Stimulated activated CD8-positive, alpha-beta memory T cell treated with anti-CD3 and anti-CD28 coated beads, Interleukin-7, amount 100 ng/mL, for 4 hours (primary cell): ENCODE data around the gene PDIA6.
"Not testable (repeated sequence)": the region's sequence is repeated elsewhere in the genome, so short reads cannot be mapped to it uniquely, and the experiment has no call there.

ENCODE experiments used
- DNase-seq, 2 donors: peaks; one replicate each; pipeline ENCODE4 v3.0.0-alpha.2; 2020; ENCODE audit warnings: low read depth in 2 of 2

PDIA6 gene

DNA sequence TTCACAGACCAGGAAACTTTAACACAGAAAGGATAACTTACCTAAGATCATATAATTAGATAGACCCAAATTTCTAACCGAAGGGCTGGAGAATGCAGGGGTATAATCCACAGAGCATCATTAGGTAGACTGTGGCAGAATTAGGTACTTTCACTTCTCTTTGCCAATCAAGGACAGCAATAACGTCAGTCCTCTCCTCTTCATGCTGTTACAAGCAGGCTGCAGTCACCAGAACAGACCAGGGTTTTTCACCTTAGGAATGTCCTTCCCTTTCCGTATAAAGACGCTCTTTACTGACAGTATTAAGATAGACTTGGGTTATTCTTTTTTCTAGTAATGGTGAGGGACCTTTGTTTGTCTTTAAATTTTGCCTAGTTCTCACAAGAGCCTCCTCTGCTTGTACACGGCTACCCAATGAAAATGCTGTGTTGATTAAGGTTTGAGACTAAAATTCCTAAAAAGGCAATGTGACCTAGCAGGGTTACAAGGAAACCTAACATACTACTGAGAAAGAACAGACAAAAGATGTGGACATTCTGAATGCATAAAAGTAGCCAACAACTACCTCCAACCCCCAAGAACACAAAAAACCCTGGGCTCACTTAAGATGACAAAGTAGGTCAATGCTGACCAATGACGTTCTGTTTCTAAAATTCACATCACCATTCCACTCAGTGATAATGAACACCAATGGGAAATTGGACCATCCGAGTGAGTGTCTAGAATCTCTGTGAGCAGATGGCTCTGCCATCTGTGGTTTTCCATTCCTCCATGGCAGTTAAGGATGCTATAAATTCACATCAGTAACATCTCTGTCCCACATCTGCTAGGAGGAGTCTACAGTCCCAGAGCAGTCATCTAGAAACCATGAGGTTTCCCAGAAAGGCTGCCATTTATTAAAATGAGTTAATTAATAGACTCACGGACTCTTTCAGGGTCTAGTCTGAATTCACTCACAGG, 2.1 kb downstream of the PDIA6 start:
- DNase-seq: no peak

DNA sequence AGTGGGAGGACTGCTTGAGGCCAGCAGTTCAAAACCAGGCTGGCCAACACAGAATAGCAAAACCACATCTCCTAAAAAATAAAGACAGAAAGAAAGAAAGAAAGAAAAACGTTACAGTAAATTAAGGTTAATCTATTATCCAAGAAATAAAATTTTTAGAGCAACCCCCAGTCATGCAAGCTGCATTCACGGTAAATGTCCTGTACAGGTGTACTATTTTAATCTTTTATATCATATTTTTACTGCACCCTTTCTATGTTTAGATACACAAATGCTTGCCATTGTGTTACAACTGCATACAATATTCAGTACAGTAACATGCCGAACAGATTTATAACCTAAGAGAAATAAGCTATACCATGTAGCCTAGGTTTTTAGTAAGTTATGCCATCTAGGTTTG, 6.0 kb downstream of the PDIA6 start:
- no peak for DNase-seq

DNA sequence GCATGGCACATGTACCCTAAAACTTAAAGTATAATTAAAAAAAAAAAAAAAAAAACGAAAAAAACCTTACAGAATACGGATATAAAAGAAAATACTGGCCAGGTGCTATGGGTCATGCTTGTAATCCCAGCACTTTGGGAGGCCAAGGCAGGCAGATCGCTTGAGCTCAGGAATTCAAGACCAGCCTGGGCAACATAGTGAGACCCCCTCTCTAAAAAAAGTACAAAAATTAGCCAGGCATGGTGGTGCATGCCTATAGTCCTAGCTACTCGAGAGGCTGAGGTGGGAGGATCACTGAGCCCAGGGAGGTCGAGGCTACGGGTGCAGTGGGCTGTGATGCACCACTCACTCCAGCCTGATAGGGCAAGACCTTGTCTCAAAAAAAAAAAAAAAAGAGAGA, 6.6 kb downstream of the PDIA6 start:
- DNase-seq: not testable (repeated sequence)

DNA sequence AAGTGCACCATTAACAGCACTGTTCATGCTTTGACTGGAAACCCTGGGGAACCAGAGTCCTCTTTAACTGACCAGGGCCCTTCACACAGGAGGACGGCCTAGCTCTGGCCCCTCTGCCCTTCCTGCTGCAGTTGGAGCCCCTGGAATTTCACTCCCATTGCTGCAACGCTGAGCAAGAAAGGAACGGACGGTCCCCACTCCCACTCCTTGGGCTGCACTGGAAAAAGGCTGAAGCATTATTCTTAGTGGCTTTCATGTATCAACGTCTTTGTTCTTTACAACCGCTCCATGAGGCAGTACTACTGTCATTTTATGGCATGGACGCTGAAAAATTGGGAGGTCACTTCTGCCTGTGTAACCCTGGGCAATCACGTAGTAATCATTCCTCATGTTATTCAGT, 9.9 kb downstream of the PDIA6 start:
- no peak for DNase-seq

DNA sequence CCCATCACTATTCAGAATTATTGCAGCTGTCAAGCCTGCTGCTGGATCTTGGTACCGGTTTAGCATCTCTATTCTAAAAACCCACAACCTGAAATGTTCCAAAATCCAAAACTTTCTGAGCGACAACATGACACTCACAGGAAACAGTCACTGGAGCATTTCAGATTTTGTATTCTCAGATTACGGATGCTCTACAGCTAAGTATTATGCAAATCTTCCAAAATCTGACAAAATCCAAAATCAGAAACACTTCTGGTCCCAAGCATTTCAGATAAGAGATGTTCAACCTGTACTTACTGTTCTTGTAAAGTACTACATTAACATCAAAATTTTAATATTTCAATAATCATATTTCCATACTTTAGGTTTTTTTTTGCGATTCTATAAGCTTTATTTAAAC, 12.4 kb downstream of the PDIA6 start:
- DNase-seq: no peak

DNA sequence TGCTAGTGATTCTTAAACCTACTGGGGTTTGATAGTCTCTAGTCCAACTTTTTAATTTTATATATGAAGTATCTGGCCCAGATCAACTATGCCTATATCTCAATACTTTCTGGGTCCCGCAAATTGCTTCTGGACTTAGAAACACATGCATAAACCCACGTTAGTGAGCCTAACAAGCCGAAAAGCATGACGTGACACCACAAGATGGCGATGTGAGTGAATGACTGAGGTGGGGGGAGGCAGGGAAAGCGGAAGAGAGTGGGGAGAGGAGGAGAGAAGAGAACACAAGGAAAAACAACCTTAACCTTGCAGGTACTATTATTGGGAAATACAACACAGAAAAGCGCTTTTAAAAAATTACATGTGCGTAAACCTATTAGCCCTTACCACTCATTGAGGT, 13.8 kb downstream of the PDIA6 start:
- no peak for DNase-seq

DNA sequence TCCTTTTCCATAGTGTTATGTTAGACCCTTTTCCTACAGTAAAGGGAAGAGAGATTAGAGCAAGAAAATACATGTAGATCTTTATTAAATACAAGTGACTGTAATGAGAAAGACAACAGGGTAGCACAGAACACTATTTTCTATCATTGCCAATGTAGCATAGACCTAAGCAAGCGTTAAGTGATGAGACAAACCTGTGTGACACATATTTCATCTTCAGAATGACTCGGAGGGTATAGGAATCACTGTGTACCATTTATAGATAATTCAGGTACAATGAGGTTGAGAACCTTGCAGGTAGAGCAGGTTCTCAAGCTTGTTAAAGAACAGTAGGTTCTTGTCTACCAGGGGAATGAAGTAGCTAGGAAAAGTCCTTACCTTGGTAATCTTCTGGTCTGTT, 15.9 kb downstream of the PDIA6 start:
- no peak for DNase-seq

DNA sequence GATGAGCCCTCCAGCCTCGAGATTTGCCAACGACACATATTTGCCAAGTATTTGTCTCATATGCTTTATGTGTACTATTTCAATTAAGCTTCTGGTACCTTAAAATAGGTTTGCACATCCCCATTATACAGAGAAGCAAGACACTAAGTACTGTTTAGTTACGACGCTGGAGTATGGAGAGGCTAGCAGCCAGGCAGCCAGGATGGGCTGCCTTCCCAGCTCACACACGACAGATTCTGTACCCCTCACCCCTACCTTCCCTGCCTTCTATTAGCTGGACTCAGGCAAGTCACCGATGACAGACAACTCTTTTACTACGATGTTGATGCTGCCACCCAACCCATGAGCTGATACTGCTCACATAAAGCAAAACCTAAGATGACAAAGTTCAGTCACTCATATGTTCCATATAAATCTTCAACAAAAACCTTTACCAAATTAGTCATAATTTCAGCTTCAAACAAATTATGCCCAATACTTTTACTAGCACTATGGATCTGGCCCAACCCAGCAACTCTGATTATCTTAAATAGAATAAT, 17.0 kb downstream of the PDIA6 start:
- DNase-seq: no peak

DNA sequence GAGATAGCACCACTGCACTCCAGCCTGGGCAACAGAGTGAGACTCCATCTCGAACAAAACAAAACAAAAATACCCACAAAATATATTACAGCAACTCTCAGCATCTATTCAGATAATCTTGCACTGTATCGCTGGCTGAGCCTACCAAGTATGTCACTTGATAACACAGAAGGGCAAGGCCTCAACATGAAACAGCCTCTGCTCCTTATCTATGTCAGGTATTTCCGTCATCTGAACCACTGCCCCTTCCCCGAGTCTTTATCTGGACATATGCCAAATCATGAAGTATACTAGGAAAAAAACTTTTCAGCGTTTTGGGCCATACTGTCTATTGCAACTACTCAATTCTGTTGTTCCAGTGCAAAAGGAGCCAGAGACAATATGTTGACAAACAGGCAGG, 17.7 kb downstream of the PDIA6 start:
- no peak for DNase-seq

DNA sequence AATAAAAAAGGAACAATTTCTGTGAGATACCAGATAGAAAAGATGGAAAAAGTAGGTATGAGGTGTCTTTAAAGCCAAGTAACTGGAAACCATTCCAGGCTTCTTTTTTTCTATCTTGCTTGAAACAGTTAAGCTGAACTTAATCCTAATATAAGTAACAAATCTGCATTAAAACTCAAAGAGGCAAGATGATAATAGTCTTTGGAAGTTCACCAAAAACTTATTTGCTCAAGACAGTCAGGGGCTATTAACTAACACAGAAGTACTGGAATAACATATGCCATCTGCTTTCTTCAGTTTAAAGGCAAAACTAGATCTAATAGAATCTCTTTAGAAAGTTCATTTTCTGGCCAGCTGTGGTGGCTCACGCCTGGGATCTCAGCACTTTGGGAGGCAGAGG, 18.8 kb downstream of the PDIA6 start:
- DNase-seq: no peak

DNA sequence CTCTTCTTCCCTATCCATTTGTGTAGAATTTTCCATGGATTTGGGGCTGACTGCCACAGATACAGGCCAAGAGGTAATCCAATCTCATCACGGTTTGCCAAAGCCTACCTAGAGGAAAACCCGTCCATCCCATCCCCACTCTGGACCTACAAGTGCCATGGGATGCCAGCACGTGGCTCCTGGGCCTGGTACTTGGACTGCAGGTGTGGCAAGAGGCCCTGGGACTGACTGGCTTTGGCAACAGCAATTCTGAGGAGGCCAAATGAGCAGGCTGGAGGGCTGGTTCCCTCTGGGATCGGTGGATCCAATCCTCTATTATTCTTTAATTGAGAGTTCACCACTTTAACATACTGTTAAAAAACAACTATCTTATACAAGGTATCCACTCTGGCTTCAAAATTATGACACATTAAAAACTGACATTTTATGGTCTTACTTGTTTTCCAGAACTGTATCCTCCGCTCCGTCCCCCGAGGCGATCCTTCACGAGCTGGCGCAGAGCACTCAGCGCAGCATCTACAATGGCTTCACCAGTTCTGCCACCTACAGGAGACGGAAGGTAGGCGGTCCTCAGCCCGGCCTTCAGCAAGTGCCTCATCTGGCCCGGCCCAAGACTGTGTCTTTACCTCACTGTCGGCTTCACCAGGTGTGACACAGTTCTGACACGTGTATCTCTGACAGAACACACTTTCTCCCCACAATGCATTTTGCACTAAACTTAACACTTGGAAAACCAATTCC, 19.8 kb downstream of the PDIA6 start:
- no peak for DNase-seq

DNA sequence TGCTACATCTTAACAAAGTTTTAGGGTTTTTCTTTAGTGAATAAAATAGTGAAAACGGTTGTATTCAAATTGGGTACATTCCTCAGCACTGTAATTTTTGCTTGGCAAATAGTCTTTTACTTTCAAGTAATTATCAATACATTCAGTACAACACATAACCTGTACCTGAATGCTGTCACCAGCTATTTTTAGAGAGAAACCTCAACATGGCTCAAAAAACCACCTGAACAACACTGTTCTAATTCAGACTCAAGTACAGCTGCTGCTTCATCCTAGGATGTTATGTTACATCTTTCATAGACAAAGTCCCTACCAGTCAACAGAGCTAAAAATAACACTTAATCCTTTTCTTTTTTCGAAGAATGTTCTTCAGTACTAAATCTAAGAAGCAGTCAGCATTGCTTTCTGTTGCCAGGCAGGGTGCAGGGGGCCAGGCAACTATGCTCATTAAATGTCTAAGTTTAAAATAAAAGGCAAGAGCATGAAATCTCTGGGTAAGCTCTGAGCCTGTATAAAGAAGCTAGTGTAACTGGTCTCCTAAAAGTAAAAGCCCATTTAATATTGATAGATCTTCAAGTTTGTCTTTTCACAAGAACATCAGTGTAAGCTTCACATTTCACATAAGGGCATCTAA, 20.5 kb downstream of the PDIA6 start:
- no peak for DNase-seq

DNA sequence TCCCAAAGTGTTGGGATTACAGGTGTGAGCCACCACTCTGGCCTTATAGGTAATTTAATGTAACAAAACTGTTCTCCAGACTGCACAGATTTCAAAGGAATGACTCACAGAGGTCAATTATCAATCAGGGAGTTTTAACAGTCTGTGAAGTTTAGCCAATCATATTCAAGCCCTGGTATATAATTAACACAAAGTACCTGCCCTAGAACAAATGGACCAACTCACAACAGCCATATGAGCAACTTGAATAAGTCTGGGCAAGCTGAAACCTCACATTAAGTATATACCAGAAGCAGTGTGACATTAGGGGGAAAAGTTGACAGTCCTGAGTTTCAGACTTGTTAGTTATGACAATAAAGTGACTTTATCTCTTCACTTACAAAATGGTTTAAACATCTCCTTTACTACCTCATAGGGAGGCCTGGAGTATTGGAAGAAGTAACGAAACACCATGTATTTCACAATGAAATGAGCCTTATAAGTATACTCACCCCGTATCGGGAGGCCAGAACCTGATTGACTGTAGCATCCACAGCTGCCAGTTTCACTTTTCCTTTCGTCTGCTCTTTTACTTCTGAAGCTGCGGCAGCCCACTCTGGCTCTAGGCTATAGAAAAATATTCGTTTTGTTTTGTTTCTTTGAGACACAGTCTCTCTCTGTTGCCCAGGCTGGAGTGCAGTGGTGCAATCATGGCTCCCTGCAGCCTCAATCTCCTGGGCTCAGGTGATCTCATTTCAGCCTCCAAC, 22.2 kb downstream of the PDIA6 start:
- DNase-seq: no peak

DNA sequence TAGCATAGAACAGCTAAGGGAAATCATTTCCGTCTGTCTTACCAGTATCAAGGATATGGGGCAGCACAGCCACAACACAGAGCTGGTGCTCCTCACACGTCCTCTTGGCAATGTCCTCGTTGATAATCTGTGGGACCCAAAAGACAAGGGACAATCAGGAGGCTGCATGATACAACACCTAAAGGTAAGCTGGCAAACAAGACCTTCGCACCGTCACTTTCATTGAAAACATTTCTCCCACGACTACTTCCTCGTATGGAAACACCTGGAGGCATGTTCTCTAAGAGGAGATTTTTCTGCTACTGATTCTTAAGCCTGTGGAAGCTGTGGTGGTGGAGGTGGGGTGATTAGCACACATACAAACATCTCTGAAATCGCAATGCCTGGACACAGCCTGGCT, 23.7 kb downstream of the PDIA6 start:
- no peak for DNase-seq

DNA sequence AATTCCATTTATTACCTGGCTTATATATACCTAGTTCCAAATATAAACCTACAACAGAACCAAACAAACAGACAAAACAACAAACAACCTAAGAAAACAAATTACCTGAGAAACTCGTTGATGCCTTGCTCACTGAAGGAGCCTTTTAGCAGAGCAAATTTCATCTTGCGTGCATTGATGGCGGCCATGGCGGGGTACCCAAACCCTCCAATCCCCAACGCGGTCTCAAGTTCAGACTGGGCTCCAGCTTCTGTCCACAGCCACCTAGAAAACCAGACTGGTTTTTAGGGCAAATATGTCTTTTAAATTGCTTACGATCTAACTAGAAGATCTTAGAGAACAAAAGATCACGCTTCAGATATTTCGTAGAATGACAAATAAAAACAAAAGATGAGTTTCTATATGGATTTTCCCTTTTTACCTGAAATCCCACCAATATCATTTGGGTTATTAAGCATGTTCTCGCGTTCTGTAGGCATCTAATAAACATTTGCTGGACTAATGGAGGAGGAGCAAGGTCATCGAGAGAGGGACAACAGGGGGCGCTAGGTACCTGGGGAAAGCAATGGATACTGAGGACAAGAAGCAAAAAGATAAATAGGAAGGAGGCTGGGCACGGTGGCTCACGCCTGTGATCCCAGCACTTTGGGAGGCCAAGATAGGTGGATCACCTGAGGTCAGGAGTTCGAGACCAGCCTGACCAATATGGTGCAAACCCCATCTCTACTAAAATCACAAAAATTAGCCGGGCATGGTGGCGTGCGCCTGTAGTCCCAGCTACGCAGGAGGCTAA, 25.2 kb downstream of the PDIA6 start:
- no peak for DNase-seq

DNA sequence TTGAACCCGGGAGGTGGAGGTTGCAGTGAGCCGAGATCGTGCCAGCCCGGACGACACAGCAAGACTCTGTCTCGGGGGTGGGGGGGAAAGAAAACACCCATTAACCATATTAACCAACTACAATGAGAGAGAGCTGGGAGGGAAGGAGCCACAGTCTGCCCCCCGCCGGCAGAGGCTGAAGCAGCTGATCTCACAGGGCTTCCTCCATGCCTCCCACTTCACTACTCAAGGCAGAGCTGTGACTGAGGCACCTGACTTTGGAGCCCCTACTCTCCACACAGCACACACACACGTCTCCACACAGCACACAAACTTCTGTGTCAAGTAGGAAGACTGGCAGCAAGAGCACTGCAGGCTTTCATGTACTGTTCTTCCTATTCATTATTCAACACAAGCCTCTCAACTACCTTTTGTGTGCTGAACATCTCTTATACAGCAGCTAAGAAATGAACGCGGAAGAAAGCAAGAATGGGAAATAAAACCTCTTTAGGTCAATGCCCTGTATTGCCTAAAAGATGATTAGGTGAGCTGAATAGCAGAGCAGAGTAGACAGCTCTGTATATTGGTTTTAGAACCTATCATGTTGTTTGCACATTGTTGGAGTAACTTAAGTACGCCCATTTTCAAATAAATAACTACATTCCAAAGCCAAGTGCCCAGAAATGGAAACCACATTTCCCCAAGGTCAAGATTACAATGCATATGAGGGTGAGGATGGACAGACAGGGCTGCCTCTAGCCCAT, 26.2 kb downstream of the PDIA6 start:
- DNase-seq: no peak

DNA sequence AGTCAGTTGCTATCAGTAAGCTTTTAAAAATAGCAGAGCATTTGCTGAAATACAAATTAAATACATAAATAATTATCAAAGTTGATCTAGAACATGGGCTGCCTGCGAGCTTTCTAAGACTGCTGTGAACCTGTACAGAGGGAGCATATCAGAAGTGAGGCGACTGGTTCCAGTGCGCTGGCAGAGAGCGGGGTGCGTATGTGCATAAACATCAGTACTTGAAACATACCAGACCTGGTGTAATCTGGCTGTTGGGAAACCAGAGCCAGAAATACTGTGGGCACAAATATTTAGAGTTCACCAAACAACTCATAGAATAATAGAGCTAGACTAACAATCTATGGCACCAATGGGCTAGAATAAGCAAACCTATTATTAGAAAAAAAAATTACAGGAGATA, 27.3 kb downstream of the PDIA6 start:
- no peak for DNase-seq

DNA sequence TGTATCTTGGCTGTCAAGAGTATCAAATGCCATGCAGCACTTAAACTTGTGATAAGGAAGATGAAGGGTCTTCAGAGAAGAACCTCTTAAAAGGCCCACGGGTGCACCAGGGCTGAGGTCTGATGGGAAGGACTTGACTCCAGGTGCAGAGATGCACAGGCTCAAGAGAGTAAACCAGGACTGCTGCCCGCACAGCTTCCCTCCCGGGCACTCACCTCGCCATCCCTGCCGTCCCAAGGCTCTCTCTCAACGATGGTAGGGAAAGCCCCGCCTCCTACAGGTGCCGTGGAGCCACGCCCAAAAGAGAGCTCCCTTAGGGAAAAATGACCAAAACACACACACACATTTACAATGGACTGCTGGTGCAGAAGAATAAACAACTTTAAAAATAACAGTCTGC, 27.9 kb downstream of the PDIA6 start:
- no peak for DNase-seq

DNA sequence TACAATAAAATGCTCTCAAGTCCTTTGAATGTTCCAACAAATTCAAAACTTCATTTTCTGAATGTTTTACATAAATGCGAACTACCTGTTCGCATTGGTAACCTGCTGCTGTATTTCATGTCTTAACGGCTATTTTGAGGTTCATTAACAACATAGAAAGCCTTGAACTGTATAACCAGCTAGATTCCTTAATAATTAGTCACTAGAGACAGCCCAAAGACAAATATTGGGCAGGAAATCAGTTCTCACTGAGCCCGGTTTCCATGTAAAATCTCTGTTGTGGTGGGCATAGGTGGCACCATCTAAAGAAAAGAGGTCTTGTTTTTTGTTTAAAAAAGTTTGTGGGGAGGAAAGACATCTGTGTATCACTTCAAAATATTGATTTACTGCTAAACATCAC, 29.2 kb downstream of the PDIA6 start:
- no peak for DNase-seq

DNA sequence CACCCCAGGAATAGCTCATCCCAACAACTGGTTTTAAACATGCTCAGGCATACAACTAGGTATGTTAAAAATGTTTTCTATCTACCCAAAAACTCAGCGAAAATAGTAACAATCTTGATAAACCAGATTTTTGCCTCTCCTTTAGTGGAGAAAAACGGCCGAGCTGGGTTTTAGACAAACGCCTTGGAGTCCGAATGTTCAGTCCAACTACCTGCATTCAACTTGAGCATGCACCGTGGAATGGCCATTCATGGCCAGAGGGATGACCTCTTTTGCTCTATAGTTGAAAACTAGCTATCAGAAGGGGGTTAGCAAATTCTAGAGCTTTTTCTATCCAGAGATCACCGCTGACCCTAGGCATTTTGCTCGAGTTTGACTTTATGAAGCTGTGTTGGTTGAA, 30.8 kb downstream of the PDIA6 start:
- no peak for DNase-seq
